Esophagus muscularis mucosa (tissue), 4 donors: Measurements from ENCODE around the gene PRXL2B. TPM values are rescaled to one million over a fixed set of nuclear protein-coding genes. Genes with fewer than 3 reads are reported as not detected.

ENCODE experiments used
- DNase-seq: peaks from one replicate; pipeline ENCODE4 v3.0.0-alpha.2; 2017; ENCODE audit errors: extremely low spot score
- H3K27ac ChIP-seq, 4 donors: fragments of 200-600 bp; sonication (generic); replicated peaks in 1 of 4; 1 replicate in 3 of 4; 2 replicates in 1 of 4; pipeline ENCODE4 v1.5.1; 2016 to 2019; ENCODE audit warnings: mild to moderate bottlenecking in 1 of 4
- H3K27me3 ChIP-seq, 4 donors: fragments of 200-600 bp; sonication (generic); one replicate each; pipeline versions ENCODE4 v1.5.1 to v1.6.0; 2016 to 2019
- H3K36me3 ChIP-seq, 4 donors: fragments of 200-600 bp; sonication (generic); one replicate each; pipeline ENCODE4 v1.5.1; 2016 to 2019
- H3K4me1 ChIP-seq, 4 donors: fragments of 200-600 bp; sonication (generic); one replicate each; pipeline ENCODE4 v1.5.1; 2016 to 2019
- H3K4me3 ChIP-seq, 4 donors: fragments of 200-600 bp; sonication (generic); 1 replicate in 2 of 4; 2 replicates in 2 of 4; pipeline ENCODE4 v1.5.1; 2016 to 2019; ENCODE audit warnings: mild to moderate bottlenecking in 4 of 4, moderate library complexity in 1 of 4
- H3K9me3 ChIP-seq, 4 donors: fragments of 200-600 bp; sonication (generic); 1 replicate in 3 of 4; 2 replicates in 1 of 4; pipeline ENCODE4 v1.5.1; 2016 to 2019
- CTCF ChIP-seq, 3 experiments: fragments of 200-600 bp in 2 of 3; fragments of 450-650 bp in 1 of 3; sonication (generic) in 2 of 3; IDR thresholded peaks; one replicate each; pipeline ENCODE4 v1.5.1; 2017 to 2019; ENCODE audit warnings: antibody characterized with exemption in 3 of 3, mild to moderate bottlenecking in 2 of 3, moderate library complexity in 1 of 3
- EP300 ChIP-seq: sonication (generic); formaldehyde crosslinking; IDR thresholded peaks from one replicate; pipeline ENCODE4 v1.6.1; 2017; ENCODE audit warnings: antibody characterized with exemption
- POLR2A ChIP-seq: fragments of 450-650 bp; IDR thresholded peaks from one replicate; pipeline ENCODE4 v1.6.1; 2017; ENCODE audit warnings: antibody characterized with exemption, moderate library complexity, mild to moderate bottlenecking, low read depth
- POLR2AphosphoS5 ChIP-seq, 2 donors: sonication (generic); formaldehyde crosslinking; IDR thresholded peaks; one replicate each; pipeline ENCODE4 v1.6.1; 2017; ENCODE audit warnings: antibody characterized with exemption in 2 of 2
- WGBS: methylation state at CpG from one replicate; pipeline ENCODE4 v1.1.5; 2018; 5-methylcytosine and 5-hydroxymethylcytosine counted together
- intact Hi-C: fragments of 100-400 bp; cut with DNase I; formaldehyde crosslinking; loops from one replicate; pipeline ENCODE4 v1.15.1; 2023
- total RNA-seq, 4 donors: library from RNA; depleted of rRNA; stranded (reverse); fragments of >200 nt; gene quantifications; one replicate each; pipeline versions ENCODE4 v1.1.0 to v1.2.1, GENCODE V29; 2016

Gene PRXL2B
- total RNA-seq, 4 donors from 2014 or later = 7.9 to 18.8 (median 14.8) TPM

- H3K4me1 ChIP-seq = peaks cover 25 to 43% (median 30%) of the 10 kb centered on the region in 4 donors
- H3K27me3 ChIP-seq = peaks cover 0 to 31% (median 3%) of the 10 kb centered on the region in 4 donors
- no peaks in the 10 kb centered on the region for H3K9me3 ChIP-seq
- TF ChIP-seq CTCF (IDR thresholded peaks at IDR 0.05) (no peak), EP300 (no peak), POLR2AphosphoS5 (IDR thresholded peaks at IDR 0.05) (no peak), POLR2A (no peak)
- H3K27ac ChIP-seq = no peak overlapping the region
- no peak for DNase-seq
- 96% methylated on average over 10 of the region's 31 CpGs for whole genome bisulfite sequencing
- intact Hi-C loops = no loop called here
- peaks cover 0 to 19% (median 10%) of the 10 kb centered on the region in 4 donors for H3K36me3 ChIP-seq
- no peak overlapping the region for H3K4me3 ChIP-seq
Observed at GRCh38 chr1:2590233-2591141, 3.9 kb downstream of the PRXL2B start.

- intact Hi-C loops = no loop called here
- no peak overlapping the region for H3K27ac ChIP-seq
- TF ChIP-seq POLR2A (no peak), EP300 (no peak), POLR2AphosphoS5 (IDR thresholded peaks at IDR 0.05) (no peak), CTCF (IDR thresholded peaks at IDR 0.05) (no peak)
- peaks cover 0 to 39% (median 3%) of the 10 kb centered on the region in 4 donors for H3K27me3 ChIP-seq
- peaks cover 24 to 39% (median 29%) of the 10 kb centered on the region in 4 donors for H3K4me1 ChIP-seq
- 89% methylated on average over 4 of the region's 5 CpGs for WGBS
- no peaks in the 10 kb centered on the region for H3K9me3 ChIP-seq
- peaks cover 0 to 19% (median 10%) of the 10 kb centered on the region in 4 donors for H3K36me3 ChIP-seq
- no peak overlapping the region for H3K4me3 ChIP-seq
- no peak for DNase-seq
Observed at GRCh38 chr1:2591233-2591580, 4.6 kb downstream of the PRXL2B start.

GRCh38 chr1:2591581-2592261 is 5.1 kb downstream of the PRXL2B start:
- 80% methylated on average over 7 of the region's 12 CpGs for WGBS
- intact Hi-C loops = no loop called here
- TF ChIP-seq POLR2A = no peak
- no peak for TF ChIP-seq CTCF (IDR thresholded peaks at IDR 0.05)
- no peak for TF ChIP-seq EP300
- no peak for TF ChIP-seq POLR2AphosphoS5 (IDR thresholded peaks at IDR 0.05)
- H3K9me3 ChIP-seq = no peaks in the 10 kb centered on the region
- peaks cover 24 to 38% (median 29%) of the 10 kb centered on the region in 4 donors for H3K4me1 ChIP-seq
- peaks cover 0 to 44% (median 3%) of the 10 kb centered on the region in 4 donors for H3K27me3 ChIP-seq
- DNase-seq = no peak
- no peak overlapping the region for H3K27ac ChIP-seq
- H3K36me3 ChIP-seq = peaks cover 0 to 19% (median 10%) of the 10 kb centered on the region in 4 donors
- H3K4me3 ChIP-seq = no peak overlapping the region

- WGBS = 66% methylated on average over 7 of the region's 15 CpGs
- H3K27me3 ChIP-seq = peaks cover 0 to 53% (median 3%) of the 10 kb centered on the region in 4 donors
- no peaks in the 10 kb centered on the region for H3K9me3 ChIP-seq
- H3K36me3 ChIP-seq = peaks cover 0 to 19% (median 10%) of the 10 kb centered on the region in 4 donors
- TF ChIP-seq CTCF (IDR thresholded peaks at IDR 0.05) (no peak), POLR2A (no peak), POLR2AphosphoS5 (IDR thresholded peaks at IDR 0.05) (no peak), EP300 (no peak)
- H3K27ac ChIP-seq = no peak overlapping the region
- H3K4me3 ChIP-seq = no peak overlapping the region
- no peak for DNase-seq
- intact Hi-C loops = no loop called here
- H3K4me1 ChIP-seq = peaks cover 15 to 29% (median 20%) of the 10 kb centered on the region in 4 donors
Observed at GRCh38 chr1:2592672-2593071, 6.1 kb downstream of the PRXL2B start.
